HEK293 (cell line): ENCODE measurements around the gene KDM2B.

Experiments used
- MZF1 ChIP-seq: fragments of 450-650 bp; formaldehyde crosslinking; IDR thresholded peaks from 2 replicates; pipeline ENCODE4 v1.5.1; 2017; ENCODE audit warnings: missing biosample characterization, missing genetic modification characterization, borderline replicate concordance
- YY1 ChIP-seq: fragments of 450-650 bp; formaldehyde crosslinking; IDR thresholded peaks from 2 replicates; pipeline ENCODE4 v1.5.1; 2018; ENCODE audit warnings: missing biosample characterization, missing genetic modification characterization
- ZNF202 ChIP-seq: fragments of 450-650 bp; formaldehyde crosslinking; IDR thresholded peaks from 2 replicates; pipeline ENCODE4 v1.5.1; 2016; ENCODE audit warnings: missing biosample characterization, missing genetic modification characterization, borderline replicate concordance
- TF ChIP-seq, protein P1 (sequence below): fragments of 450-650 bp; IDR thresholded peaks from 2 replicates; pipeline ENCODE4 v1.5.1; 2018; ENCODE audit warnings: missing biosample characterization, missing genetic modification characterization

DNA sequence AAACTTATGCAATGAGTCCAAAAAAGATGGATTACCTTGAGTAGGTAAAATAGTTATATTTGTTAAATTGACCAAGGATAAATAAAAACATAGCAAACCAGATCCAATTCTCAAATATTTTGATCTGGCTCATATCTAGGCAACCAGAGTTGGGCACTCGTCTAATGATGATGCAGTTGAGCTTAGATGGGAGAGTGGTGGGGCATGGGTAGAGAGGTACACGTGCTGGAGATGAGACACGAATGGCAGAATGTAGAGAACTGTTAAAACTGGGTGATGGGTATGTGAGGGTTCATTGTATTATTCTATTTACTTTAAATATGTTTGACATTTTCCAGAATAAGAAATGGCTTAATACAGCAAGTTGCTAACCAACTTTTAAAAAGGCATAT is 188.5 kb downstream of the KDM2B start:
- TF ChIP-seq, protein P1, sequence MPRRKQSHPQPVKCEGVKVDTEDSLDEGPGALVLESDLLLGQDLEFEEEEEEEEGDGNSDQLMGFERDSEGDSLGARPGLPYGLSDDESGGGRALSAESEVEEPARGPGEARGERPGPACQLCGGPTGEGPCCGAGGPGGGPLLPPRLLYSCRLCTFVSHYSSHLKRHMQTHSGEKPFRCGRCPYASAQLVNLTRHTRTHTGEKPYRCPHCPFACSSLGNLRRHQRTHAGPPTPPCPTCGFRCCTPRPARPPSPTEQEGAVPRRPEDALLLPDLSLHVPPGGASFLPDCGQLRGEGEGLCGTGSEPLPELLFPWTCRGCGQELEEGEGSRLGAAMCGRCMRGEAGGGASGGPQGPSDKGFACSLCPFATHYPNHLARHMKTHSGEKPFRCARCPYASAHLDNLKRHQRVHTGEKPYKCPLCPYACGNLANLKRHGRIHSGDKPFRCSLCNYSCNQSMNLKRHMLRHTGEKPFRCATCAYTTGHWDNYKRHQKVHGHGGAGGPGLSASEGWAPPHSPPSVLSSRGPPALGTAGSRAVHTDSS (tag by site-specific recombination): no peak
- TF ChIP-seq YY1 (no peak), ZNF202 (tag by site-specific recombination) (no peak), MZF1 (tag by site-specific recombination) (no peak)
